Stomach (tissue), 4 donors: ENCODE data around the gene OR5V1.

Experiments used
- CTCF ChIP-seq, 7 experiments: fragments of 450-650 bp in 4 of 7; fragments of 200-600 bp in 3 of 7; sonication (generic) in 3 of 7; IDR thresholded peaks; one replicate each; pipeline ENCODE4 v1.5.1; 2016 to 2019; ENCODE audit warnings: antibody characterized with exemption in 7 of 7, control low read depth in 2 of 7, mild to moderate bottlenecking in 1 of 7
- POLR2AphosphoS5 ChIP-seq, 3 donors: sonication (generic); formaldehyde crosslinking; IDR thresholded peaks; one replicate each; pipeline ENCODE4 v1.6.1; 2016; ENCODE audit warnings: antibody characterized with exemption in 3 of 3

DNA sequence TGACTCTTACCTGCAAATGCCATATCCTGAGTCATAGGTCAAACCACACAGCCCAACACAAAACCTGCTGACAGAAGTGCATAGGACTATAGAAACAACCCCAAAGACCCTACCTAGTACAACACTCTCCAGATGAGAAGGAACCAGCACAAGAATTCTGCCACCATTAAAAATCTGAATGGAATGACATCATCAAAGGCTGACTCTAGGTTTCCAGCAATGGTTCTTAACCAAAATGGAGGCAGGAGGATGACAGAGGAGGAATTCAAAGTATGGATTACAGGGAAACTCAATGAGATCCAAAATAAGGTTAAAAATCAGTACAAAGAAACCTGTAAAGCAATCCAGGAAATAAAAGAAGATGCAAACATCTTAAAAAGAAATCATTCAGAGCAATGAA, 36.0 kb downstream of the OR5V1 start:
- TF ChIP-seq CTCF (IDR thresholded peaks at IDR 0.05) (no peak), POLR2AphosphoS5 (IDR thresholded peaks at IDR 0.05) (no peak)
